HG03565 (cell line): ENCODE data around the gene MAD1L1.

Experiments
- ATAC-seq: cut with Tn5 transposase; IDR thresholded peaks from one replicate; pipeline ENCODE4 v1.9.1; 2021; ENCODE audit warnings: mild to moderate bottlenecking, moderate library complexity; ENCODE audit not compliant: unreplicated experiment

Gene MAD1L1

GRCh38 chr7:2219606-2220005 lies 13.1 kb downstream of the MAD1L1 start:
- ATAC-seq: no peak

DNA sequence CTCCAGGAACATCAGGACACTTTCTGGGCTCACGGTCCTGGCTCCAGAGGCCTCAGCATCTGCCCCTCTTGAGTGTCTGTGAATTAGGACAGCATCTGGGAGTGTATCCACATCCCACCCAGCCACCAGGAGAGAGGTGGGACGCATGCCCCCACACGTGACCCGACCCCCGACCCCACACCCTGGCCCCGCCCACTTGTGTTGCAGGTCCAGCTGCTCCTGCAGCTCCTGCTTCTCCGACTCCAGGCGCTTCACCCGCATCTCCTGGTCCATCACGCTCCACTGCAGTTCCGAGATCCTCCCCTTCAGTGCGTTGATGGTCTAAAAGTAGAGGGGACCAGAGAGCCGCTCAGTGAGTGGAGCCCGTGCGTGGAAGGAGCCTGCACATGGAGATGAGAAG lies 13.6 kb downstream of the MAD1L1 start:
- no peak for ATAC-seq

DNA sequence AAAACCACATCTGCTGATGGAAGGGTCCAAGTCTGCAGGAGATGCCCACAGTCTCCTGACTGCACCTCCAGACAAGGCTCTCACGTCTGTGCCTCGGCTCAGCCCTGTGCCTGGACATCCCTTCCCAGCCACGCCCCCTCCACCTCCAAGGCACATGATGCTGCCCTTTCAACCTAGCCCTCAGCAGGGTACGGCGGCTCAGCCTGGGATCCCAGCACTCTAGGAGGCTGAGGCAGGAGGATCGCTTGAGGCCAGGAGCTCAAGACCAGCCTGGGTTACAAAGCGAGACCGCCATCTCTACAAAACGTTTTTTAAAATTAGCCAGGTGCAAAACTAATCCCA lies 14.3 kb downstream of the MAD1L1 start:
- ATAC-seq: no peak

- ATAC-seq: no peak
Measured at GRCh38 chr7:2217716-2218443, 14.9 kb downstream of the MAD1L1 start.

- no peak for ATAC-seq
Measured at GRCh38 chr7:2217206-2217605, 15.5 kb downstream of the MAD1L1 start.

DNA sequence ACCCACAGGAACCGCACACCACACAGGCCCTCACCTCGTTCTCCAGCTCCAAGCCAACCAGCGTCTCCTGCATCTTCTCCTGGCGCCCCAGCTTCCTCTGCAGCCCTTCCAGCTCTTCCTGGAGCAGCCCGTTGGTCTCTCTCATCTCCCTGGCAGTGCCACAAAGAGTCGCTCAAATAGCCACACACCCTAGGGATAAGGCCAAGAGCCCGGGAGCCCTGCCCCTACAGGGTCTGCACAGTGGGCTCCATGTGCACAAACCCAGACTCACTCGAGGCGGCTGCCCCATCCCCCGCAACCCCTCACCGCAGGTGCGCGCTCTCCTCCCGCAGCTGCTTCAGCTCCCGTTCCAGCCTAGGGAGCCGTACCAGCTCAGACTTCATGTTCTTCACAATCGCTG lies 16.9 kb downstream of the MAD1L1 start:
- no peak for ATAC-seq

DNA sequence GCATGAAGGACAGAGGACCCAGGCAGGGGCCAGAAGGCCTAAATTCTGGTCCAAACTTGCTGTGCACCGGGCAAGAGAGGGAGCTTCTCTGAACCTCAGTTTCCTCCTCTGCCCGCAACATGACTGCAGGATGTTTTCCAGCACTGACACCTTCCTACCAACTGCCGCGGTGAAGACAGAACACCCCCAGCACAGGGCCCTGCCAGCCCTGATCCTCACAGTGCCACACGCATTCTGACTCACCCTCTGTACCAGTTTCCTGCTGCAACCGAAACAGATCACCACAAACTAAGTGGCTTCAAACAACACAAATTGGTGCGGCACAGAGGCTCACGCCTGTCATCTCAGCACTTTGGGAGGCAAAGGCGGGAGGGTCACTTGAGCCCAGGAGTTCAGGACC lies 18.1 kb downstream of the MAD1L1 start:
- no peak for ATAC-seq

- no peak for ATAC-seq
Measured at GRCh38 chr7:2213551-2214215, 19.1 kb downstream of the MAD1L1 start.

GRCh38 chr7:2212906-2213305 lies 19.8 kb downstream of the MAD1L1 start:
- no peak for ATAC-seq

DNA sequence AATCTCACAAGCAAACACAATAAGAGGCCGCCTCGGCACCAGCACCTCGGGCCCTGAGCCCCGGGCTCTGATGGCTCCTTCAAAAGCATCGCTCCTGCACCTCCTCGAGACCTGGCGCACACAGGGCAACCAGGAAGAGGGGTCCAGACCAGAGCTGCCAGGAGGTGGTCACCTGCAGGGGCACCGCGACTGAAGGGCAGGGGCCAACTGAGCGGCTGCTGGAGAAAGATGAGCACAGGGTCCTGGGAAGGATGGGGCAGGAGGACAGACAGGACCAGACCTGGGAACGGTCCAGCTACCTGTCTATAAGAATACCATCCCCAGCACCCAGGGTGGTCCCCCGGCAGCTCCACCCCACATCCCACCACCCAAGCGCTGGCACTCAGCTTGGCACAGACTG lies 20.8 kb downstream of the MAD1L1 start:
- ATAC-seq: no peak

DNA sequence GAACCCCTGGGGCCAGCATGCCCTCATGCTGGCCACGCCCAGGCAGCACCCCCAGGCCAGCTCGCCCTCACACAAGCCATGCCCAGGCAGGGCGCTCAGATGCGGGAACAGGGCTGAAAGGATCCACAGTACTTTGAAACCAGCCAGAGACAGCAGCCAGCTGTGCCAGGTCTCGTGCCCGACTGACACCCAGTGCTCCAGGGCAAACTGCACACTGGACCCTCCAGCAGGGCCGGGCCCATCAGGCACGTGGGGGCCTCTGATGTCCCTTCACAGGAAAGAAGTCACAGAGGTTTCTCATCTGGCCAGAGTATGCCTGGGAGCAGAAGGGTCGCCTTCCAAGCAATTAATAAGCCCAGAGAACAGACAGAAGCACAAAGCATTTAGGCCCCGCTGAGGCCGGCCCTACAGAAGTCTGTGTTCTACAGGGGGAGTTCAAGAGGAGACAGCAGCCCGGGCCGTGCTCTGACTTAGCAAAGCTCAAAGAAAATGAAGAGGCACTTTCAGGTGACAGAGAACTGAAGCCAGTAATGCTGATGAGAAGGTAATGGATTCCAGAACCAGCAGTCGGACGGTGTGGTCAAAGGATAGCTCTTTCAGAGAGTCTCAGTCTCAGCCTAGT lies 21.4 kb downstream of the MAD1L1 start:
- no peak for ATAC-seq

- no peak for ATAC-seq
Measured at GRCh38 chr7:2210551-2211258, 22.0 kb downstream of the MAD1L1 start.

- ATAC-seq: no peak
Measured at GRCh38 chr7:2209961-2210323, 22.8 kb downstream of the MAD1L1 start.

- no peak for ATAC-seq
Measured at GRCh38 chr7:2209146-2209960, 23.4 kb downstream of the MAD1L1 start.

DNA sequence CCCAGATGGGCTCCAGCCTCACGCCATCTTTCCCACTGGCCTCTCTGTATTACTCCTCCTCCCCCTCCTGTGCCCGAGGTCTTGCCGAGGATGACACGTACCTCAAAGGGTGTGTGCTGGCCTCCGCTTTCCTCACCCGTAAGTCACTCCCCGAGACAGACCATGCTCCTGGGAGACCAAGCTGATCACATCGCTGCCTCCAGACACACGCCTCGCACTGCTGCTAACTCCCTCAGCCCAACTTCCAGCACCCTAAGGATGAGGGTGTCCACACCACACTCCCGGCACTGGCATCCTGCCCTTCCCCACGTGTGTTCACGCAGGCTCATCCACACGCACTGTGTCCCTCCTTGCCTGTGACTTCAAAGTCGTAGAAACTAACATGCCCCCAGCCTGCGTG lies 24.0 kb downstream of the MAD1L1 start:
- no peak for ATAC-seq

DNA sequence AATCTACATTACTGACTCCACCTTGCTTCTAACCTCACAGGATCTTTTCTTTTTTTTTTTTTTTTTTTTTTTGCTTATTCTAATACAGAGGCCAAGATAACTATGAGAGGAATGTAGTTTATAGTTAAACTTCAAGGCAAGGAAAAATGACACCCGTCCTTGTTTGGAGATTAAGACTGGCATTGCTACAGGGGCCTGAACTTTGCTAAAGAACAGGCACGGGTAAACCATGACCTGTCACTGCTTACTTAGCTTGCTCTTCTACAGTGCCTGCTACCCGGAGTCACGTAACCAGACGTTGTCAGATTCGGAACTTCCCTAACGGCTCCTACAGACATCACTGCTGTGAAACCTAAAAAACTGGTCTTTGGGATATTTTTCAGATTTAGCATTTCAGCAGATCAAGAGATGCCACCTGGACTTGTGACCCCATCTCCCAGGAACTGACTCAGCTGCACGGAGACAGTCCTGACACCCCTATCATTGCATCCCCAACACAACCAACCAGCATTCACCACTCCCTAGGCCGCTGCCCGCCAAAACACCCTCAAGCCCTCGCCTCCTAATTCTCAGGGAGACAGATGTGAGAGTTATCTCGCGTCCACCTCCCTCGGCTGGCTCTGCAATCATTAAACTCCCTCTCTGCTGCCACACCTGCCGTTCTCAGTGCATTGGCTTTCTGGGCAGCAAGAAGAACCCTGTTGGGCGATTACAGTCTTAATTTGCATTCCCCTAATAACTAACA lies 27.5 kb downstream of the MAD1L1 start:
- ATAC-seq: no peak

DNA sequence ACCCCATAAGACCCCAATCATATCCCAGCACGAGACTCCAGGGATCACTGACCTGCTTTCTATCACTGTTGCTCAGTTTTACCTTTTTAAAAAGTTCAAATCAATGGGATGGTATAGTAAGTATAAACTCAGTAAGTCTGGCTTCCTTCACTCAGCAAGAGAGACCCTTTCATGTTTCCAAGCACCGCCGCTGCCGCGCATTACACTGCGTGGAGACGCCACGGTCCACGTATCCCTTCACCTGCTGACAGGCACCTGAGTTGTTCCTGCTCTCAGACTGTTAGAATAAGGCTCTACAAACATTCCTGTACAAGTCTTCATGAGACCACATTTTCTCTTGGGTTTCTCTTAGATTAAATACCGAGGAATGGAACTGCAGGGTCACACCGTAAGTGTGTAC lies 28.3 kb downstream of the MAD1L1 start:
- no peak for ATAC-seq

DNA sequence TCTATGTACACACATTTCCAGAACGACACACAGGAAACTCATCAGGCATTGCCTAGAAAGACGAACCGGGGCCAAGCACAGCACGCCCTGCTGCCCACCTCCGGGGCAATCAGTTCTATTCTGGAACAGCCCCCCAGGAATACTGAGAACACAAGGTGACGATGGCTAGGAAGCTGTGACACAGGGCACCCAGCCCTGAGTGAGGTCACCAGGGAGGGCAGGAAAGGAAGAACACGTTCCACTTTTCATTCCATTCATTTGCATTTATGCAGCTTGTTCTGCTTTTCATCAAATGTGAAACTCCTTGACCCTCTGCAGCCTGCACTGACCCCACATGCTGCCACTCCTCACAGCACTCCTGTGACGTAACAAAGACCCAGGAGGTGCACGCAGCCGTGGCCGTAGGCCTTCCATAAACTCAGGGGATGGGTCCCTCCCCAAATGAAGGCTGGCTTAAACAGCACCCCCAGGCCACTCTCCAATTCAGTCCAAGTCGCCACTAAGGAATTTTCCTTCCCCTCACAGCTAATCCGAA lies 28.9 kb downstream of the MAD1L1 start:
- ATAC-seq: no peak

DNA sequence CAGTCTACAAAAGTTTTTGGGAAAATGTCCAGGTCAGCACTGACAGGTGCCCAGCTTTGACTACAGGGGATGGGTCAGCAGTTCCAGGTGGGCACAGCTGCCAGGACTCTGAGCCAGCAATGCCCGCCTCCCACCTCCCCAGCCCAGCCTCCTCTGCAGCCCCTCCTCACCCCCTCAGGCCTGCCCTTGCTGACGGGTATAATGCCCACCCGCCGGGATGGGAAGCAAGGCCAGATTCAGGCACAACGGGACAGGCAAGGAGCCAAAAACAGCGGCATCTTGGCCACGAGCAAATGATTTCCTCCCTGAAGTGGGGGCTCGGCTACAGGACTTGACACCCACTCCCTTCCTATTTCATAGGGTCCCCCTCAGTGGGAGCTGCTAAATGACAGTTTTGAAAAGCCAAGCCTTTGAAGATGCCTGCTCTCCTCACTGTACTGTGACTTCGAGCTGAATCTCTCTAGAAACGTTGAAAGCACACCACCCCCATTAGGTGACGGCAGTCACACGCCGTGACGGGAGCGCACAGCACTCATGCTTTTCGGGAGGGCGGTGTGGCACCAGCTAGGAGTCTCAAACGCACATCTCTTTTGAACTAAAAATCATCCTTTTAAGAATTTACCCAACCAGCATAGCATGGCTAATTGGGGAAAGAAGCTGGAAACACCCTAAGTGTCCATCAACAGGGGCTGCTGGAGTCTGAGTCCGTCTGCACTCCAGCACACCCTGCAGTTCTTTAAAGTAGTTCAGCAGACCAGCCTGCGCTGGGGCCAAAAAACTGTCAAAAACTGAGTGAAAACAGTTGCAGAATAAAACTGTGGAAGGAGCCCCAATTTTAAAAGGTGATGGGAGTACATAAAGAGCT lies 29.6 kb downstream of the MAD1L1 start:
- no peak for ATAC-seq
